NK-92 (cell line): Measurements from ENCODE around the gene KLHL3.

Experiments
- DNase-seq: peaks from one replicate; lab custom pipeline; 2025; ENCODE audit not compliant: unreplicated experiment; lab: John Stamatoyannopoulos, UW

KLHL3 gene

GRCh38 chr5:137636099-137636498, 99.8 kb downstream of the KLHL3 start:
- no peak for DNase-seq

- DNase-seq, result no peak
These were observed 100.4 kb downstream of the KLHL3 start for GRCh38 chr5:137635521-137635921.

DNA sequence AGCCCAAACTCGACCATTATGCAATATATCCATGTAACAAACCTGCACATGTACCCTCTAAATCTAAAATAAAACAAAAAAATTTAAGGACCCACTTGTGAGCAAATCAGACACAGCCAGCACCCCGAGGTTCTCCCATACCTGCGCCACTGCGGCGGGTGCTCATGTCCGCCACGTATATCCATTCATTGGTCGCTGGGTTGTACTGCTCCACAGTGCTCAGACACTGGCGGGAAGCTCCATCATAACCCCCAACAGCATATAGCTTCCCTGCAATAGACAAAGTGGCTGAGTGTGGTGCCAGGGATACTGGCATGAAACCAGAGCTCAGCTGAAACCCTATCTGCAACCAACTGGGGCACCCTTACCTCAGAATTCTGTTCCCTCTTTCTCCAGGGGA, 102.0 kb downstream of the KLHL3 start:
- no peak for DNase-seq

GRCh38 chr5:137632716-137633115, 103.2 kb downstream of the KLHL3 start:
- no peak for DNase-seq

DNA sequence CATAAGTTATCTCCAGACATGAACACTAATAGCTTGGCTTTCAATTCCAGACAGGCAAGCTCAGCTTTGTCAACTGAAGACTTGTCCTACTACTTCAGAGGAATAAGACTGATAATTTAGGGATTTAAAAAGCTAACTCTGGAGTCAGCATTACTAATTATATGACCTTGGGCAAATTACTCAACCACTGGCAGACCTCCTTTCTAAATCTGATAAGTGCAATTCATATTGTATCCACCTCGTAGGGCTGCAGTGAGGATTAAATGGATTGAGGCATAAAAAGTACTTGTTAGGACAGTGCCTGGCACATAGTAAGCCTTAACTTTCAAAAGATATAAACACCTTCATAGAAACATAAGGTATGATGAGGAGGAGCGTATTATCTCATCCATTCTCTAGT, 104.4 kb downstream of the KLHL3 start:
- DNase-seq, result no peak

- no peak for DNase-seq
These were observed 104.9 kb downstream of the KLHL3 start for GRCh38 chr5:137630972-137631370.

GRCh38 chr5:137630216-137630971, 105.5 kb downstream of the KLHL3 start:
- DNase-seq, result no peak

GRCh38 chr5:137629646-137630045, 106.2 kb downstream of the KLHL3 start:
- DNase-seq, result no peak

GRCh38 chr5:137627706-137628105, 108.2 kb downstream of the KLHL3 start:
- DNase-seq, result no peak

DNA sequence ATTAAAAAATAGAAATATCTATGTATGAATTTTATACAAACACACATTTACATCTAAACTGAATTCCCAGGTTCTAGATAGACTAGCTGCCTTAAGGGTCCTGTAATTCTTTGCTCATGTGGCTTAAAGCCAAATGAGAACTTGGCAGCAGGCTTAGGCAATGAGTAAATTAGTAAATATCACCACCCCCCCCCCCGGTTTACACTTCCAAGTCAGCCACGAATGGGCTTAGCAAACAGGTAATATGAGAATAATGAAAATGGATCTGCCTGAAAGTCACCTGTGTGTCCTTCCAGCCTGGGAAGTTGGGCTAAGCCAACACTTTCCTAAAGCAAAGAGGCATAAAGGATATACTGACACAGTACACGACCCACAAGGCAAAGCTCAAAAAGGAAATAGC, 108.6 kb downstream of the KLHL3 start:
- DNase-seq, result no peak

GRCh38 chr5:137624786-137625349, 111.0 kb downstream of the KLHL3 start:
- DNase-seq, result no peak

GRCh38 chr5:137622850-137623249, 113.0 kb downstream of the KLHL3 start:
- no peak for DNase-seq

- DNase-seq, result no peak
These were observed 113.7 kb downstream of the KLHL3 start for GRCh38 chr5:137621861-137622823.

DNA sequence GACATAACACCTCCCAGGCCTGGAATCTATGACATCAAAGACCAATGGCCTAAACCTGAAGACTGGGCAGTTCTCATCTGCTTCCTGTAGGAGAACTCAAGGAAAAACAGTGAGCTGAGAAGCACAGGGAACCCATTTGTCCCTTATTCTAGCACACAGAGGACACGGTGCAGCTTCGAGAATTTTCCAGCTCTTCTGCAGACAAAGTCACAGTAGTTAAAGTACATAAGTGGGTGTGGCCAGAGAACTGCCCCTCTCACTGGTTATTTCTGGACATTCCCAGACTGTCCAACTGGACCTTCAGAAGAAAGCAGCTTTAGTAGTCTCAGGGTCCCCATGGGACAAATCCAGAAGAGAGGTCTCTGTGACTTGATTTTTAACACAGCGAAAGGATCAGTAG, 114.6 kb downstream of the KLHL3 start:
- DNase-seq, result no peak

- no peak for DNase-seq
These were observed 116.6 kb downstream of the KLHL3 start for GRCh38 chr5:137619191-137619870.

DNA sequence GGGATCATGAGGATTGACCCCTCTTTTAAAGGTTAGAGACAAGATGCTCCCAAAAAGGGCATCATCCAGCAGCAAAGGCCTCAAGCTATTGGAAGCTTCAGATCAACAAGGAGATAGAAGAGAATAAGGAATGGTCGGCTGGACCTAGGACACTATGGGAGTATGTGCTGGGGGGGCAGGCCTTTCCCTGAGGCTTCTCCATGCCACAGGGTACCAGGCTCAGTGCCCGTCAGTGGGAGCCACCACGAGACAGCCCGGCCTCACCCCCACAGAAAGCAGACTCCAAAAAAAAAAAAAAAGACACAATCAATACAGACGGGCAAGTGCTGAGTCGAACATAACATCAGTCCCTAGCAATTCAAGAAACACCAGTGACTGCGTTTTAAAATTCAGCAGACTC, 117.4 kb downstream of the KLHL3 start:
- DNase-seq, result no peak

GRCh38 chr5:137617528-137618205, 118.2 kb downstream of the KLHL3 start:
- no peak for DNase-seq

DNA sequence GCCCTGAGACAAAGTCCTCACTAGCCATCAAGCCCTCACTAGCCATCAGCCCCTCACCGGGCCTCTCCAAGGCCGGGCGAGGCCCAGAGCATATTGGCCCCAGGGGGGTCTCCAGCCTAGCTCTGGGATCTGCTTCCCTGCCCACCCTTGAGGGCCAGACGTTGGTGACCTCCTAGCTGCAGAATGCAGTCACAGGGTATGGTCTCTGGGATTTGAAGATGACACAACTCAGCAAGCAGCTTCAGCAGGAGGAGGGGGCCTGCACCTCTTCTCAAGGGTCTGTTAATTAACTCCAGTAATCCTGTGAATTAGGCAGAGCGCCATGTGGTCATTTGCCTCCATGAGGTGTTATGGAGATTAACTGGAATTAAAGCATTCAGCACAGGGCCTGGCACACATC, 119.8 kb downstream of the KLHL3 start:
- DNase-seq, result no peak

- DNase-seq, result no peak
These were observed 120.6 kb downstream of the KLHL3 start for GRCh38 chr5:137615171-137615775.

GRCh38 chr5:137613554-137614265, 122.2 kb downstream of the KLHL3 start:
- no peak for DNase-seq
